ENCODE results near the gene LRRC39. TPM values are rescaled to one million over a fixed set of nuclear protein-coding genes. Genes with fewer than 3 reads are reported as not detected.

The LRRC39 gene
- total RNA-seq, 1 experiment from 2014 or later: 0.46 TPM

DNA sequence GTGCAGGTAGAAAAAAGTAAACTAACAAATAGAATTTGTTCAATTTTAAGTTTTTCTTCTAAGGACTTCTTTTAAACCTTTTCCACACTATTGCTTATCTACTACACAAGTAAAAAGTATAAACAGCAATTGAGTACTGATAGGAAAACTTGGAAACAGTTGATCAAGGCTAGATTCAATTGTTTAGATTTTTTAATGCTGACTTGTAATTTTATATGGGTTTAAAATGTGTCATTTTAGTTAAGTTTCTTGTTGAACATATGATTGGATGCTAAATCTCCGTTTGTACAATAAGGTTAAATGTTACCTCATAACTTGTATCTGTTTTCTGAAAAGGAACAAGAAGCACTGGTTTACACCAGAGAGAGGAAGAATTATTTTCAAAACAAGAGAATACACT lies 50.8 kb downstream of the LRRC39 start:
- POLR2A ChIA-PET: no interaction called here
- no peak overlapping the region for H3K4me3 Mint-ChIP-seq
- TF ChIP-seq TEAD1 (CRISPR knock-in tag; IDR thresholded peaks at IDR 0.05) (no peak), NR3C1 (CRISPR knock-in tag; conservative IDR thresholded peaks at IDR 0.05; ENCODE audit: low read depth) (no peak)
- DNase-seq (ENCODE audit: low spot score) (no peak), ATAC-seq (no peak)
- CTCF ChIA-PET: no interaction called here
- H3K4me1 Mint-ChIP-seq: peaks cover 7% of the 10 kb centered on the region
- no peaks in the 10 kb centered on the region for H3K9me3 Mint-ChIP-seq
- H3K27ac Mint-ChIP-seq: no peak overlapping the region
- H3K27me3 Mint-ChIP-seq (ENCODE audit: low read depth): no peaks in the 10 kb centered on the region
- H3K36me3 Mint-ChIP-seq: peaks cover 7% of the 10 kb centered on the region

- POLR2A ChIA-PET: no interaction called here
- ATAC-seq: no peak
- no peak overlapping the region for H3K4me3 Mint-ChIP-seq
- no peak for DNase-seq (ENCODE audit: low spot score)
- H3K4me1 Mint-ChIP-seq: no peaks in the 10 kb centered on the region
- H3K27me3 Mint-ChIP-seq (ENCODE audit: low read depth): no peaks in the 10 kb centered on the region
- CTCF ChIA-PET: no interaction called here
- H3K36me3 Mint-ChIP-seq: peaks cover 21% of the 10 kb centered on the region
- no peak for TF ChIP-seq CREB1 (CRISPR knock-in tag; IDR thresholded peaks at IDR 0.05)
- TF ChIP-seq, protein P1, sequence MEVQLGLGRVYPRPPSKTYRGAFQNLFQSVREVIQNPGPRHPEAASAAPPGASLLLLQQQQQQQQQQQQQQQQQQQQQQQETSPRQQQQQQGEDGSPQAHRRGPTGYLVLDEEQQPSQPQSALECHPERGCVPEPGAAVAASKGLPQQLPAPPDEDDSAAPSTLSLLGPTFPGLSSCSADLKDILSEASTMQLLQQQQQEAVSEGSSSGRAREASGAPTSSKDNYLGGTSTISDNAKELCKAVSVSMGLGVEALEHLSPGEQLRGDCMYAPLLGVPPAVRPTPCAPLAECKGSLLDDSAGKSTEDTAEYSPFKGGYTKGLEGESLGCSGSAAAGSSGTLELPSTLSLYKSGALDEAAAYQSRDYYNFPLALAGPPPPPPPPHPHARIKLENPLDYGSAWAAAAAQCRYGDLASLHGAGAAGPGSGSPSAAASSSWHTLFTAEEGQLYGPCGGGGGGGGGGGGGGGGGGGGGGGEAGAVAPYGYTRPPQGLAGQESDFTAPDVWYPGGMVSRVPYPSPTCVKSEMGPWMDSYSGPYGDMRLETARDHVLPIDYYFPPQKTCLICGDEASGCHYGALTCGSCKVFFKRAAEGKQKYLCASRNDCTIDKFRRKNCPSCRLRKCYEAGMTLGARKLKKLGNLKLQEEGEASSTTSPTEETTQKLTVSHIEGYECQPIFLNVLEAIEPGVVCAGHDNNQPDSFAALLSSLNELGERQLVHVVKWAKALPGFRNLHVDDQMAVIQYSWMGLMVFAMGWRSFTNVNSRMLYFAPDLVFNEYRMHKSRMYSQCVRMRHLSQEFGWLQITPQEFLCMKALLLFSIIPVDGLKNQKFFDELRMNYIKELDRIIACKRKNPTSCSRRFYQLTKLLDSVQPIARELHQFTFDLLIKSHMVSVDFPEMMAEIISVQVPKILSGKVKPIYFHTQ (CRISPR knock-in tag; IDR thresholded peaks at IDR 0.05): no peak
- no peak for TF ChIP-seq HMGA2 (CRISPR knock-in tag; IDR thresholded peaks at IDR 0.05)
- TF ChIP-seq ATF1 (CRISPR knock-in tag; IDR thresholded peaks at IDR 0.05): no peak
- no peak for TF ChIP-seq ATF2 (CRISPR knock-in tag; IDR thresholded peaks at IDR 0.05; ENCODE audit: borderline replicate concordance, low read depth)
- TF ChIP-seq JUN (CRISPR knock-in tag; IDR thresholded peaks at IDR 0.05): no peak
- TF ChIP-seq, protein P2, sequence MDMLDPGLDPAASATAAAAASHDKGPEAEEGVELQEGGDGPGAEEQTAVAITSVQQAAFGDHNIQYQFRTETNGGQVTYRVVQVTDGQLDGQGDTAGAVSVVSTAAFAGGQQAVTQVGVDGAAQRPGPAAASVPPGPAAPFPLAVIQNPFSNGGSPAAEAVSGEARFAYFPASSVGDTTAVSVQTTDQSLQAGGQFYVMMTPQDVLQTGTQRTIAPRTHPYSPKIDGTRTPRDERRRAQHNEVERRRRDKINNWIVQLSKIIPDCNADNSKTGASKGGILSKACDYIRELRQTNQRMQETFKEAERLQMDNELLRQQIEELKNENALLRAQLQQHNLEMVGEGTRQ (CRISPR knock-in tag; IDR thresholded peaks at IDR 0.05): no peak
- TF ChIP-seq, protein P3, sequence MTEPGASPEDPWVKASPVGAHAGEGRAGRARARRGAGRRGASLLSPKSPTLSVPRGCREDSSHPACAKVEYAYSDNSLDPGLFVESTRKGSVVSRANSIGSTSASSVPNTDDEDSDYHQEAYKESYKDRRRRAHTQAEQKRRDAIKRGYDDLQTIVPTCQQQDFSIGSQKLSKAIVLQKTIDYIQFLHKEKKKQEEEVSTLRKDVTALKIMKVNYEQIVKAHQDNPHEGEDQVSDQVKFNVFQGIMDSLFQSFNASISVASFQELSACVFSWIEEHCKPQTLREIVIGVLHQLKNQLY (CRISPR knock-in tag; IDR thresholded peaks at IDR 0.05): no peak
- H3K9me3 Mint-ChIP-seq: no peaks in the 10 kb centered on the region
- H3K27ac Mint-ChIP-seq: no peak overlapping the region
These were observed 55.9 kb downstream of the LRRC39 start for GRCh38 chr1:100122177-100122576.

DNA sequence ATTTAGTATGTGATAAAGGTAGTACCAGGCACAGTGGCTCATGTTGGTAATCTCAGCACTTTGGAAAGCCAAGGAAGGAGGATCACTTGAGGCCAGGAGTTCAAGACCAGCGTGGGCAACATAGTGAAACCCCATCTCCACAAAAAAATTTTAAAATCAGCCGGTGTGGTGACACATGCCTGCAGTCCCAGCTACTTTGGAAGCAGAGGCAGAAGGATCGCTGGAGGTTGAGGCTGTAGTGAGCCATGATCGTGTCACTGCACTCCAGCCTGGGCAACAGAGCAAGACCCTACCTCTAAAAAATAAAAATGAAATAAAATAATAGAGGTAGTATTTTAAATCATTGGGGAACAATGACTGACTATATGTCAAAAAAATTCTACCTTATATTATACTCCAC lies 62.5 kb downstream of the LRRC39 start:
- ATAC-seq (no peak), DNase-seq (ENCODE audit: low spot score) (no peak)
- no peak overlapping the region for H3K27ac Mint-ChIP-seq
- H3K4me1 Mint-ChIP-seq: no peaks in the 10 kb centered on the region
- no peak overlapping the region for H3K4me3 Mint-ChIP-seq
- ChIA-PET CTCF (no interaction called here), POLR2A (no interaction called here)
- peaks cover 9% of the 10 kb centered on the region; the same call in 1 of the 2 replicates for H3K9me3 Mint-ChIP-seq
- peaks cover 37% of the 10 kb centered on the region for H3K36me3 Mint-ChIP-seq
- TF ChIP-seq, protein P3 (CRISPR knock-in tag; IDR thresholded peaks at IDR 0.05): no peak
- TF ChIP-seq STAT6 (CRISPR knock-in tag; conservative IDR thresholded peaks at IDR 0.05; ENCODE audit: low read depth) (no peak), NR3C1 (CRISPR knock-in tag; conservative IDR thresholded peaks at IDR 0.05; ENCODE audit: low read depth) (no peak), CTCF (IDR thresholded peaks at IDR 0.05) (no peak), NFYB (CRISPR knock-in tag; conservative IDR thresholded peaks at IDR 0.05; ENCODE audit: low read depth) (no peak), HMGXB4 (CRISPR knock-in tag; IDR thresholded peaks at IDR 0.05) (no peak)
- TF ChIP-seq, protein P4, sequence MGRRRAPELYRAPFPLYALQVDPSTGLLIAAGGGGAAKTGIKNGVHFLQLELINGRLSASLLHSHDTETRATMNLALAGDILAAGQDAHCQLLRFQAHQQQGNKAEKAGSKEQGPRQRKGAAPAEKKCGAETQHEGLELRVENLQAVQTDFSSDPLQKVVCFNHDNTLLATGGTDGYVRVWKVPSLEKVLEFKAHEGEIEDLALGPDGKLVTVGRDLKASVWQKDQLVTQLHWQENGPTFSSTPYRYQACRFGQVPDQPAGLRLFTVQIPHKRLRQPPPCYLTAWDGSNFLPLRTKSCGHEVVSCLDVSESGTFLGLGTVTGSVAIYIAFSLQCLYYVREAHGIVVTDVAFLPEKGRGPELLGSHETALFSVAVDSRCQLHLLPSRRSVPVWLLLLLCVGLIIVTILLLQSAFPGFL (CRISPR knock-in tag; IDR thresholded peaks at IDR 0.05; ENCODE audit: borderline replicate concordance): no peak
- H3K27me3 Mint-ChIP-seq (ENCODE audit: low read depth): no peaks in the 10 kb centered on the region

Data from WTC11 (cell line).